ENCODE results near the gene EDDM3A. TPM values are rescaled to one million over a fixed set of nuclear protein-coding genes. Genes with fewer than 3 reads are reported as not detected.

EDDM3A gene
- total and polyA plus RNA-seq, 2 experiments from 2014 or later, result not detected

GRCh38 chr14:20775043-20775442 is 29.4 kb downstream of the EDDM3A start:
- no peak for DNase-seq
- no peak overlapping the region for H3K4me3 ChIP-seq
- H3K36me3 ChIP-seq (ENCODE audit: low read depth), result no peaks in the 10 kb centered on the region
- H3K27me3 ChIP-seq (replicated peaks; ENCODE audit: insufficient read depth), result no peaks in the 10 kb centered on the region
- no peak for TF ChIP-seq EZH2 (IDR thresholded peaks at IDR 0.05; ENCODE audit: insufficient read depth, poor library complexity, severe bottlenecking)
- TF ChIP-seq EZH2phosphoT487 (IDR thresholded peaks at IDR 0.05; ENCODE audit: insufficient read depth, low read depth), result no peak
- H3K79me2 ChIP-seq (ENCODE audit: insufficient read depth), result no peaks in the 10 kb centered on the region
- H3K9ac ChIP-seq, result no peak overlapping the region
- in situ Hi-C loops (cut with MboI), result no loop called here
- no peaks in the 10 kb centered on the region for H3F3A ChIP-seq (ENCODE audit: insufficient read depth)
- no peaks in the 10 kb centered on the region for H3K4me1 ChIP-seq (ENCODE audit: insufficient read depth)
- H2AFZ ChIP-seq, result no peak overlapping the region
- H3K9me2 ChIP-seq (ENCODE audit: insufficient read depth), result no peaks in the 10 kb centered on the region
- H3K4me2 ChIP-seq (ENCODE audit: unreplicated experiment), result no peak overlapping the region
- 30 to 31% methylated on average over 6 of the region's 6 CpGs for WGBS, 2 experiments (ENCODE audit: low coverage in 1 of 2, low lambda C conversion rate in 2 of 2, missing lambda C conversion rate in 2 of 2)
- H4K20me1 ChIP-seq (ENCODE audit: insufficient read depth), result no peaks in the 10 kb centered on the region
- H3K27ac ChIP-seq, result no peak overlapping the region
- H3K9me3 ChIP-seq (ENCODE audit: low read depth), result no peaks in the 10 kb centered on the region

- no peak overlapping the region for H3K9ac ChIP-seq
- in situ Hi-C loops (cut with MboI), result no loop called here
Observed at GRCh38 chr14:20775901-20776300, 30.2 kb downstream of the EDDM3A start.

DNA sequence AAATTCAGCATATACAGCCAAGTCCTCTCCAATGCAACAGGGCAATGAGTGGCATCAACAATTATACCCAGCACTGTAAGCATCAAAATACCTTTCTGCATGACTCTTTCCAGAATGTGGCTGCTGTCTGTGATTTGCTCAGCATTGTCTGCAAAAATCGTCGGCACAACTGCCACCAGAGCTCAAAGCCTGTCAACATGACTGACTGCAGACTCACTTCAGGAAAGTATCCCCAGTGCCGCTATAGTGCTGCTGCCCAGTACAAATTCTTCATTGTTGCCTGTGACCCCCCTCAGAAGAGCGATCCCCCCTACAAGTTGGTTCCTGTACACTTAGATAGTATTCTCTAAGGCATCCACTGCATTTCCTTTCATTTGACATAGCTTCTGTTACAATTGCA is 36.1 kb downstream of the EDDM3A start:
- Histone ChIP-seq H4K20me1 (ENCODE audit: insufficient read depth) (no peaks in the 10 kb centered on the region), H3K27me3 (replicated peaks; ENCODE audit: insufficient read depth) (no peaks in the 10 kb centered on the region), H3K4me3 (no peak overlapping the region), H3F3A (ENCODE audit: insufficient read depth) (no peaks in the 10 kb centered on the region), H3K9me3 (ENCODE audit: low read depth) (no peaks in the 10 kb centered on the region), H2AFZ (no peak overlapping the region), H3K9ac (no peak overlapping the region), H3K4me1 (ENCODE audit: insufficient read depth) (no peaks in the 10 kb centered on the region), H3K27ac (no peak overlapping the region), H3K9me2 (ENCODE audit: insufficient read depth) (no peaks in the 10 kb centered on the region), H3K4me2 (ENCODE audit: unreplicated experiment) (no peak overlapping the region), H3K36me3 (ENCODE audit: low read depth) (no peaks in the 10 kb centered on the region), H3K79me2 (ENCODE audit: insufficient read depth) (no peaks in the 10 kb centered on the region)
- DNase-seq, result no peak
- WGBS, 2 experiments (ENCODE audit: low coverage in 1 of 2, low lambda C conversion rate in 2 of 2, missing lambda C conversion rate in 2 of 2), result 9 to 10% methylated on average over 4 of the region's 4 CpGs
- no peak for TF ChIP-seq EZH2 (IDR thresholded peaks at IDR 0.05; ENCODE audit: insufficient read depth, poor library complexity, severe bottlenecking)
- TF ChIP-seq EZH2phosphoT487 (IDR thresholded peaks at IDR 0.05; ENCODE audit: insufficient read depth, low read depth), result no peak
- in situ Hi-C loops (cut with MboI), result no loop called here

More at GRCh38 chr14:20775901-20776300, 30.2 kb downstream of the EDDM3A start:
- H3K79me2 ChIP-seq (ENCODE audit: insufficient read depth), result no peaks in the 10 kb centered on the region
- H4K20me1 ChIP-seq (ENCODE audit: insufficient read depth), result no peaks in the 10 kb centered on the region
- no peaks in the 10 kb centered on the region for H3K27me3 ChIP-seq (replicated peaks; ENCODE audit: insufficient read depth)
- 60 to 70% methylated on average over 1 of the region's 1 CpG for WGBS, 2 experiments (ENCODE audit: low coverage in 1 of 2, low lambda C conversion rate in 2 of 2, missing lambda C conversion rate in 2 of 2)
- TF ChIP-seq EZH2phosphoT487 (IDR thresholded peaks at IDR 0.05; ENCODE audit: insufficient read depth, low read depth) (no peak), EZH2 (IDR thresholded peaks at IDR 0.05; ENCODE audit: insufficient read depth, poor library complexity, severe bottlenecking) (no peak)
- no peaks in the 10 kb centered on the region for H3K9me2 ChIP-seq (ENCODE audit: insufficient read depth)
- H3K4me2 ChIP-seq (ENCODE audit: unreplicated experiment), result no peak overlapping the region
- H3K27ac ChIP-seq, result no peak overlapping the region
- no peaks in the 10 kb centered on the region for H3K4me1 ChIP-seq (ENCODE audit: insufficient read depth)
- H3F3A ChIP-seq (ENCODE audit: insufficient read depth), result no peaks in the 10 kb centered on the region
- H3K36me3 ChIP-seq (ENCODE audit: low read depth), result no peaks in the 10 kb centered on the region
- H3K9me3 ChIP-seq (ENCODE audit: low read depth), result no peaks in the 10 kb centered on the region
- DNase-seq, result no peak
- no peak overlapping the region for H2AFZ ChIP-seq
- no peak overlapping the region for H3K4me3 ChIP-seq

- in situ Hi-C loops (cut with MboI), result no loop called here
- no peak for TF ChIP-seq EZH2phosphoT487 (IDR thresholded peaks at IDR 0.05; ENCODE audit: insufficient read depth, low read depth)
- no peak for TF ChIP-seq EZH2 (IDR thresholded peaks at IDR 0.05; ENCODE audit: insufficient read depth, poor library complexity, severe bottlenecking)
- no peak overlapping the region for H3K9ac ChIP-seq
Observed at GRCh38 chr14:20782280-20782890, 36.7 kb downstream of the EDDM3A start.

More at GRCh38 chr14:20782280-20782890, 36.7 kb downstream of the EDDM3A start:
- no peak overlapping the region for H3K27ac ChIP-seq
- H4K20me1 ChIP-seq (ENCODE audit: insufficient read depth), result no peaks in the 10 kb centered on the region
- WGBS, 2 experiments (ENCODE audit: low coverage in 1 of 2, low lambda C conversion rate in 2 of 2, missing lambda C conversion rate in 2 of 2), result 5 to 6% methylated on average over 5 of the region's 5 CpGs
- H3K9me2 ChIP-seq (ENCODE audit: insufficient read depth), result no peaks in the 10 kb centered on the region
- no peak for DNase-seq
- H3K79me2 ChIP-seq (ENCODE audit: insufficient read depth), result no peaks in the 10 kb centered on the region
- H2AFZ ChIP-seq, result no peak overlapping the region
- H3K4me1 ChIP-seq (ENCODE audit: insufficient read depth), result no peaks in the 10 kb centered on the region
- no peaks in the 10 kb centered on the region for H3F3A ChIP-seq (ENCODE audit: insufficient read depth)
- no peaks in the 10 kb centered on the region for H3K36me3 ChIP-seq (ENCODE audit: low read depth)
- H3K27me3 ChIP-seq (replicated peaks; ENCODE audit: insufficient read depth), result no peaks in the 10 kb centered on the region
- H3K4me3 ChIP-seq, result no peak overlapping the region
- H3K4me2 ChIP-seq (ENCODE audit: unreplicated experiment), result no peak overlapping the region
- no peaks in the 10 kb centered on the region for H3K9me3 ChIP-seq (ENCODE audit: low read depth)
